Mesenchymal stem cell (in vitro differentiated cells and primary cell): ENCODE results near the gene PAK2.
"Not testable (repeated sequence)": the region's sequence is repeated elsewhere in the genome, so short reads cannot be mapped to it uniquely, and the experiment has no call there.

Source experiments
- DNase-seq: peaks from one replicate; pipeline ENCODE4 v3.0.0-alpha.2; 2013
- H2AFZ ChIP-seq: one replicate; pipeline ENCODE4 v1.6.1; 2013; ENCODE audit warnings: low read depth, mild to moderate bottlenecking, control low read depth, inconsistent platforms, low read length, moderate library complexity
- H2AK5ac ChIP-seq: 2 replicates; pipeline ENCODE4 v1.6.1; 2013; ENCODE audit warnings: low read length, moderate library complexity, mild to moderate bottlenecking, inconsistent platforms; ENCODE audit not compliant: severe bottlenecking
- H2BK120ac ChIP-seq: one replicate; pipeline ENCODE4 v1.6.1; 2013; ENCODE audit warnings: low read depth, mild to moderate bottlenecking, inconsistent platforms, low read length, moderate library complexity
- H2BK12ac ChIP-seq, 2 experiments: one replicate each; pipeline ENCODE4 v1.6.1; 2013; ENCODE audit warnings: inconsistent platforms in 2 of 2, low read length in 2 of 2, mild to moderate bottlenecking in 2 of 2, moderate library complexity in 2 of 2, control low read depth in 1 of 2
- H2BK15ac ChIP-seq: one replicate; pipeline ENCODE4 v1.6.1; 2013; ENCODE audit warnings: mild to moderate bottlenecking, low read depth, inconsistent platforms; ENCODE audit not compliant: poor library complexity, severe bottlenecking
- H2BK5ac ChIP-seq: 2 replicates; pipeline ENCODE4 v1.6.1; 2013; ENCODE audit warnings: low read depth, mild to moderate bottlenecking, low read length, control low read depth, inconsistent platforms; ENCODE audit not compliant: poor library complexity, severe bottlenecking
- H3K14ac ChIP-seq, 2 experiments: one replicate each; pipeline ENCODE4 v1.6.1; 2013; ENCODE audit warnings: inconsistent platforms in 2 of 2, low read length in 2 of 2, control low read depth in 1 of 2, mild to moderate bottlenecking in 1 of 2, moderate library complexity in 1 of 2
- H3K18ac ChIP-seq, 2 experiments: one replicate each; pipeline ENCODE4 v1.6.1; 2013; ENCODE audit warnings: inconsistent platforms in 2 of 2, low read length in 2 of 2, control low read depth in 1 of 2, low read depth in 1 of 2, mild to moderate bottlenecking in 1 of 2
- H3K23ac ChIP-seq, 2 experiments: one replicate each; pipeline ENCODE4 v1.6.1; 2013; ENCODE audit warnings: inconsistent platforms in 2 of 2, low read length in 2 of 2, mild to moderate bottlenecking in 2 of 2, moderate library complexity in 2 of 2, control low read depth in 1 of 2
- H3K27ac ChIP-seq: 2 replicates; pipeline ENCODE4 v1.5.1; 2013; ENCODE audit warnings: mild to moderate bottlenecking, moderate library complexity, low read length, control low read depth, inconsistent platforms; ENCODE audit not compliant: poor library complexity, severe bottlenecking
- H3K27me3 ChIP-seq, 2 experiments: 2 replicates each; pipeline versions ENCODE4 v1.6.1 to v1.7.0; 2013; ENCODE audit warnings: low read length in 2 of 2, mild to moderate bottlenecking in 2 of 2, moderate library complexity in 2 of 2, control low read depth in 1 of 2, inconsistent platforms in 1 of 2; ENCODE audit not compliant: control insufficient read depth in 1 of 2, insufficient read depth in 1 of 2
- H3K36me3 ChIP-seq, 2 experiments: 2 replicates each; pipeline versions ENCODE4 v1.6.1 to v1.7.0; 2013; ENCODE audit warnings: low read length in 2 of 2, control low read depth in 1 of 2, inconsistent platforms in 1 of 2, low read depth in 1 of 2, mild to moderate bottlenecking in 1 of 2; ENCODE audit not compliant: insufficient read depth in 2 of 2, control insufficient read depth in 1 of 2
- H3K4ac ChIP-seq, 2 experiments: one replicate each; pipeline ENCODE4 v1.6.1; 2013; ENCODE audit warnings: inconsistent platforms in 2 of 2, low read length in 2 of 2, mild to moderate bottlenecking in 2 of 2, moderate library complexity in 2 of 2, control low read depth in 1 of 2, low read depth in 1 of 2
- H3K4me1 ChIP-seq: 2 replicates; pipeline ENCODE4 v1.6.1; 2013; ENCODE audit warnings: low read depth, low read length, control low read depth; ENCODE audit not compliant: control insufficient read depth, insufficient read depth
- H3K4me2 ChIP-seq: 2 replicates; pipeline ENCODE4 v1.6.1; 2013; ENCODE audit warnings: low read length, mild to moderate bottlenecking, inconsistent platforms; ENCODE audit not compliant: poor library complexity, severe bottlenecking
- H3K4me3 ChIP-seq, 2 experiments: 2 replicates each; pipeline versions ENCODE4 v1.5.1 to v1.7.0; 2013; ENCODE audit warnings: low read length in 2 of 2, mild to moderate bottlenecking in 2 of 2, control low read depth in 1 of 2, low read depth in 1 of 2; ENCODE audit not compliant: insufficient read depth in 1 of 2
- H3K79me1 ChIP-seq: replicated peaks from 2 replicates; pipeline ENCODE4 v1.6.1; 2013; ENCODE audit warnings: mild to moderate bottlenecking, control low read depth, low read length, inconsistent platforms; ENCODE audit not compliant: poor library complexity, severe bottlenecking
- H3K9ac ChIP-seq: 2 replicates; pipeline ENCODE4 v1.7.0; 2013; ENCODE audit warnings: mild to moderate bottlenecking, low read length, moderate library complexity
- H3K9me3 ChIP-seq: 2 replicates; pipeline ENCODE4 v1.7.0; 2013; ENCODE audit warnings: mild to moderate bottlenecking, low read length; ENCODE audit not compliant: control insufficient read depth
- H4K8ac ChIP-seq: one replicate; pipeline ENCODE4 v1.6.1; 2013; ENCODE audit warnings: inconsistent platforms, mild to moderate bottlenecking, low read length, moderate library complexity
- H4K91ac ChIP-seq: one replicate; pipeline ENCODE4 v1.6.1; 2013; ENCODE audit warnings: mild to moderate bottlenecking, low read length, inconsistent platforms
- WGBS: methylation state at CpG from one replicate; pipeline ENCODE4 v1.1.7; 2013; ENCODE audit warnings: mixed read lengths; 5-methylcytosine and 5-hydroxymethylcytosine counted together

The PAK2 gene

DNA sequence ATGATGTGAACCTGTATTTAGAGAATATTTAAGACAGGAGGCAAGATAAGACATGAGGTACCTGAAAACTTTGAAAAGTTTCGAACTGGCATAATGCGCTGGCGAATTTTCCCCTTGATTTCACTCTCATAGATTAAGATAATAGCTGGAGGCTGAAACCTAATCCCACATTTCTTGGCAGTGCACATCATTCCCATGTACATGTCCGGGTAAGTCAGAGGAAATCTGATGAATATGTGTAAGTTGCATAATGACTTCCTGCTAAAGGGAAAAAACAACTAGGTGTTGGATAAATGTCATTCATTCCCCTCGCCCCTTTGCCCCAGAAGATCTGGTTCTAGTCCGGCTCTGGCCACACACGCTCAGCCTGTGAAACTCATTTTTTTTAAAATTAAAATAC, 31.2 kb upstream of the PAK2 start:
- Histone ChIP-seq H2BK120ac (no peak overlapping the region), H3K4me3 (no peak overlapping the region), H3K4ac (no peak overlapping the region), H2BK12ac (no peak overlapping the region), H4K8ac (no peak overlapping the region), H2BK15ac (no peak overlapping the region), H3K4me1 (peaks cover 4% of the 10 kb centered on the region), H3K27me3 (no peaks in the 10 kb centered on the region), H3K23ac (no peak overlapping the region), H3K36me3 (no peaks in the 10 kb centered on the region), H3K27ac (no peak overlapping the region), H3K18ac (no peak overlapping the region), H4K91ac (no peak overlapping the region), H2AK5ac (no peak overlapping the region), H3K9ac (no peak overlapping the region), H3K9me3 (no peaks in the 10 kb centered on the region), H2BK5ac (no peak overlapping the region), H3K4me2 (no peak overlapping the region), H3K79me1 (peaks cover 4% of the 10 kb centered on the region), H2AFZ (no peak overlapping the region), H3K14ac (no peak overlapping the region)
- WGBS: 95% methylated on average over 7 of the region's 7 CpGs
- DNase-seq: no peak

DNA sequence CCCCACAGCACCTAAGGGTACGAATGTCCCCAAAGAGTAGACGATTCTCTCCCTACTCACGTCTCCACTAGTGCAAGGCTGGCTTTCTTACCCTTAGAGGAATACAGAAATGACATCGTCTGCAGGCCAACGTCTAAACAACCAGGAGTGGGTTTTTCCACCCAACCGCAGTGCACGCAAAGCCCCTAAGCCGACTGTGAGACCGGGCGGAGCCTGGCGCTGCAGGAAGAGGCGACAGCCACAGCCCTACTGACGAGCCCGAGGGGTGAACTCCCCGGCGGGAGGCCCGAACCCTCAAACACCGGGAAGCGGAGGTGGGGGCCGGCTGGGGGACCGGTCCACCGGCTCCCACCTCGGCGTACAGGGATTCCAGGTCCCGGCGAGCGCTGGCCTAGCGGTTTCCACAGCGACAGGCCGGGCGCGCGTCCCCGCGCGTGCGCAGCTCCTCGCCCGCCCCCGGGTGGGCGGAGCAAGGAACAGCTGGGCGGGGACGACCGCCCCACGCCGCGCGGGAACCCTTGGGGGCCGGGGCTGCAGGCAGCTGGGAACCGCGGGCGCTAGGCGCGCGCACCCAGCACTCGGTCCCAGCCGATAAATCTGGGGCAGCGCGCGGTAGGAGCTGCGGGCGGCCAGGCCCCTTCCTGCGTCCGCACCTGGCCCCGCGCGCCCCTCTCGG, 27.7 kb upstream of the PAK2 start, which contains the start of the genes CEP19 and PIGX:
CEP19 (minus strand) TSS at position 413 of the 676 bp plus-strand sequence. CDS start 3,593 bp downstream, outside the sequence.
PIGX (plus strand) TSS at position 540 of the 676 bp plus-strand sequence.
- peak; percentile 97 for DNase-seq
- Histone ChIP-seq H4K8ac (peak within 1 kb of the TSS; percentile 45), H3K36me3 (no peaks in the 10 kb centered on the region), H2AK5ac (no peak within 1 kb of the TSS), H3K18ac (peak within 1 kb of the TSS; percentile 83 to 96), H3K14ac (peak within 1 kb of the TSS in 1 of 2 experiments; percentile 88), H3K9me3 (no peaks in the 10 kb centered on the region), H3K4me3 (peak within 1 kb of the TSS; percentile 76 to 92), H2BK12ac (peak within 1 kb of the TSS in 1 of 2 experiments; percentile 63), H2BK5ac (peak within 1 kb of the TSS; percentile 73), H3K23ac (peak within 1 kb of the TSS in 1 of 2 experiments; percentile 40), H3K79me1 (peaks cover 14% of the 10 kb centered on the region), H3K4me1 (peaks cover 9% of the 10 kb centered on the region), H3K4me2 (peak within 1 kb of the TSS; percentile 80), H2BK15ac (peak within 1 kb of the TSS; percentile 86), H3K27me3 (no peaks in the 10 kb centered on the region), H2BK120ac (peak within 1 kb of the TSS; percentile 82), H2AFZ (peak within 1 kb of the TSS; percentile 88), H3K4ac (peak within 1 kb of the TSS in 1 of 2 experiments; percentile 86), H4K91ac (peak within 1 kb of the TSS; percentile 75), H3K27ac (peak within 1 kb of the TSS; percentile 67), H3K9ac (peak within 1 kb of the TSS; percentile 91)
- WGBS: under 1% methylated on average over 66 of the region's 68 CpGs

DNA sequence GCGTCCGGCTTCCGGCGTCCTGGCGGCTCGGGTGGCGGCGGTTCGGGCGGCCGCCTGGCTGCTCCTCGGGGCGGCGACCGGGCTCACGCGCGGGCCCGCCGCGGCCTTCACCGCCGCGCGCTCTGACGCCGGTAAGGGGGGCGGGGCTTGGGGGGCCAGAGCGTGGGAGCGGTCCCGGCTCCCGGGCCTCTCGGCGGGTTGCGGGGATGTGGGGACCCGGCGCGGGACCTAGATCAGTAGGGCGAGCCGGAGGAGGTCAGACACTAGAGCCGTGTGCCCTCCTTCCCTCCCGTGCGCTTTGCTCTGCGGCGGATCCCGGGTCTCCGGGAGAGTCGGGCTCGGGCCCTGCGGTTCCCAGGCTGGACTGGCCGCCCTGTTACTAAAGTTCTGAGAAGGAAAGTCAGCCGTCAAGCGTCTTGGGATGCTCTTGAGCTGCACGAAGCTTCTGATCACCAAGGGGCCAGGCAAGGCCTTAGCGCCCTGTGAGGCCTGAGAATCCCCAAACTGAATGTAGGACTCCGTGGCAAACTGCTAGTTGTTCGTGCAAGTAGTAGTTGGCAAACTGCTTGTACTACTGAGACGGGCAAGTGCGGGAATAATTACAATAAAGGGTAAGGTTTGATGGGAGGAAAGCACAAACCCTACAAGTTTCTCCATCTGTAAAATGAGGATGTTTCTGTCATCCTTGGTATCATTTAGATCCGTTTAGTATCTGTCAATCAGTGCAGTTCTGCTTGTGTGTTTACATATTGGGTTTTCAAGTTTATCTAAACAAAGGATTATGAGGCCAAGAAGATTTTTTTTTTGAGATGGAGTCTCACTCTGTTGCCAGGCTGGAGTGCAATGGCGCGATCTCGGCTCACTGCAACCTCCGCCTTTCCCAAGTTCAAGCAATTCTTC, 26.9 kb upstream of the PAK2 start:
- H3K9ac ChIP-seq: peak overlapping the region; percentile 91
- peak overlapping the region; percentile 64 for H2BK15ac ChIP-seq
- H3K79me1 ChIP-seq: peaks cover 14% of the 10 kb centered on the region
- no peaks in the 10 kb centered on the region for H3K27me3 ChIP-seq
- DNase-seq: peak; percentile 84
- H2BK120ac ChIP-seq: peak overlapping the region; percentile 82
- H2AFZ ChIP-seq: peak overlapping the region; percentile 67
- peak overlapping the region; percentile 33 for H4K8ac ChIP-seq
- peak overlapping the region in 1 of 2 experiments; percentile 78 for H3K4ac ChIP-seq
- H2AK5ac ChIP-seq: no peak overlapping the region
- WGBS: 9% methylated on average over 60 of the region's 64 CpGs
- H4K91ac ChIP-seq: peak overlapping the region; percentile 75
- no peaks in the 10 kb centered on the region for H3K9me3 ChIP-seq
- peak overlapping the region in 1 of 2 experiments; percentile 13 for H3K14ac ChIP-seq
- H3K36me3 ChIP-seq: peaks cover 0 to 6% of the 10 kb centered on the region in 2 experiments
- H3K23ac ChIP-seq: no peak overlapping the region
- H2BK12ac ChIP-seq: no peak overlapping the region
- H3K4me3 ChIP-seq: peak overlapping the region; percentile 76 to 92
- peak overlapping the region; percentile 83 to 96 for H3K18ac ChIP-seq
- H3K4me2 ChIP-seq: peak overlapping the region; percentile 80
- H2BK5ac ChIP-seq: peak overlapping the region; percentile 73
- peak overlapping the region; percentile 67 for H3K27ac ChIP-seq
- peaks cover 9% of the 10 kb centered on the region for H3K4me1 ChIP-seq

DNA sequence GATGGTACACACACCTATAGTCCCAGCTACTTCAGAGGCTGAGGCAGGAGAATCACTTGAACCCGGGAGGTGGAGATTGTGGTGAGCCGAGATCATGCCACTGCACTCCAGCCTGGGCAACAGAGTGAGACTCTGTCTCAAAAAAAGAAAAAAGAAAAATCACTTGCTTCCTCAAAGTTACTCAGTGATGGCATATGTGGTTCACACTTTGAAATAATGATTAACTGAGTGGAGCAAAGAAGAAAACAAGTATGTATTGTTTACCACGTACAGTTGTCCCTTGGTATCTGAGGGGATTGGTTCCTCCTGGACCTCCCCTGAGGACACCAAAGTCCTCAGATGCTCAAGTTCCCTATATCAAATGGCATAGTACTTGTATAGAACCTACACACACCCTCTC, 22.5 kb upstream of the PAK2 start:
- not testable (repeated sequence) for H2BK5ac ChIP-seq, H3K27me3 ChIP-seq, DNase-seq, H2BK120ac ChIP-seq, H2BK12ac ChIP-seq, H3K4ac ChIP-seq, H3K27ac ChIP-seq, H2AK5ac ChIP-seq, H4K91ac ChIP-seq, H2BK15ac ChIP-seq, H3K9ac ChIP-seq, H3K23ac ChIP-seq, H3K9me3 ChIP-seq, H3K4me1 ChIP-seq, H3K4me3 ChIP-seq, H2AFZ ChIP-seq, H3K18ac ChIP-seq, H3K14ac ChIP-seq, H3K4me2 ChIP-seq, H4K8ac ChIP-seq
- Histone ChIP-seq H3K79me1 (peaks cover 14% of the 10 kb centered on the region), H3K36me3 (peaks cover 0 to 25% of the 10 kb centered on the region in 2 experiments)
- 97% methylated on average over 3 of the region's 3 CpGs for WGBS
